K562 (cell line): ENCODE data around the gene GADD45GIP1. TPM values are rescaled to one million over a fixed set of nuclear protein-coding genes. Genes with fewer than 3 reads are reported as not detected.

Experiments used
- CHD7 ChIP-seq: fragments of 200-600 bp; sonication (generic); IDR thresholded peaks from one replicate; pipeline ENCODE4 v1.6.1; 2012; ENCODE audit warnings: mild to moderate bottlenecking, low read depth, low read length, inconsistent platforms
- DIDO1 ChIP-seq: fragments of 450-650 bp; IDR thresholded peaks from 2 replicates; pipeline ENCODE4 v1.6.1; 2016; ENCODE audit warnings: low read depth, missing biosample characterization, missing genetic modification characterization
- ELF1 ChIP-seq: fragments of 200-800 bp; sonication (Bioruptor generic); IDR thresholded peaks from 2 replicates; pipeline ENCODE4 v1.6.1; 2016; ENCODE audit warnings: missing genetic modification characterization, missing compliant biosample characterization
- HOMEZ ChIP-seq: fragments of 250-450 bp; sonication (Bioruptor Pico); IDR thresholded peaks from 2 replicates; pipeline ENCODE4 v1.4.0; 2020; ENCODE audit warnings: mild to moderate bottlenecking, moderate library complexity
- MCM7 ChIP-seq, 2 experiments: fragments of 450-650 bp; IDR thresholded peaks; 2 replicates each; pipeline ENCODE4 v1.6.1; 2016 to 2018
- PBX2 ChIP-seq, 2 experiments: IDR thresholded peaks in 1 of 2; conservative IDR thresholded peaks in 1 of 2; 2 replicates each; pipeline ENCODE4 v1.6.1; 2016; ENCODE audit warnings: low read depth in 2 of 2, mild to moderate bottlenecking in 1 of 2, missing compliant biosample characterization in 1 of 2, missing genetic modification characterization in 1 of 2, moderate library complexity in 1 of 2
- PHB2 ChIP-seq: fragments of 450-650 bp; IDR thresholded peaks from 2 replicates; pipeline ENCODE4 v1.6.1; 2017; ENCODE audit warnings: low read depth
- POLR2A ChIP-seq: fragments of 450-650 bp; conservative IDR thresholded peaks from 2 replicates; pipeline ENCODE4 v1.6.1; 2016
- SAFB2 ChIP-seq: fragments of 200-400 bp; formaldehyde crosslinking; IDR thresholded peaks from 2 replicates; pipeline ENCODE4 v1.6.1; 2018; ENCODE audit warnings: borderline replicate concordance, low read length, low read depth, moderate library complexity; ENCODE audit not compliant: severe bottlenecking
- U2AF1 ChIP-seq: fragments of 200-400 bp; formaldehyde crosslinking; optimal IDR thresholded peaks from 2 replicates; pipeline ENCODE3; 2017; ENCODE audit warnings: mild to moderate bottlenecking, low read depth, low read length, moderate library complexity
- ZC3H11A ChIP-seq: IDR thresholded peaks from 2 replicates; pipeline ENCODE4 v1.6.1; 2012; ENCODE audit warnings: low read depth, low read length, improper control_type of control experiment
- ZNF274 ChIP-seq: IDR thresholded peaks from 2 replicates; pipeline ENCODE4 v1.6.1; 2011; ENCODE audit warnings: low read depth, mild to moderate bottlenecking, low read length, moderate library complexity, borderline replicate concordance
- ZNF79 ChIP-seq: fragments of 250-450 bp; sonication (Bioruptor Pico); IDR thresholded peaks from 2 replicates; pipeline ENCODE4 v1.4.0; 2020; ENCODE audit warnings: low read depth, mild to moderate bottlenecking, moderate library complexity
- polyA plus RNA-seq, 8 experiments: library from polyadenylated mRNA; depleted of rRNA in 4 of 8; stranded (reverse) in 5 of 8; unstranded in 3 of 8; fragments of >200 nt; fragmentation: Nextera tagmentation in 2 of 8; fragmentation: Illumina TruSeq in 1 of 8; extraction: Ambion mirVana in 2 of 8; extraction: Trizol in 1 of 8; gene quantifications; 2 replicates each; pipeline versions ENCODE4 v1.2.1 to v1.2.3, GENCODE V29; 2011 to 2014; ENCODE audit warnings: inconsistent platforms in 1 of 8, missing spikeins in 1 of 8
- total RNA-seq, 7 experiments: library from RNA; depleted of rRNA in 6 of 7; stranded (reverse); fragments of >200 nt in 6 of 7; fragmentation: Illumina TruSeq in 2 of 7; extraction: Trizol in 2 of 7; gene quantifications; 2 replicates each; pipeline versions ENCODE4 v1.2.1 to v1.2.3, GENCODE V29; 2011 to 2021; ENCODE audit warnings: low replicate concordance in 1 of 7

Gene GADD45GIP1
- total and polyA plus RNA-seq, 9 of the 15 experiments (the other 6 are each of a cell fraction or from before 2014, with no cell fraction given), result 5.1 to 161 (median 29.2) TPM

DNA sequence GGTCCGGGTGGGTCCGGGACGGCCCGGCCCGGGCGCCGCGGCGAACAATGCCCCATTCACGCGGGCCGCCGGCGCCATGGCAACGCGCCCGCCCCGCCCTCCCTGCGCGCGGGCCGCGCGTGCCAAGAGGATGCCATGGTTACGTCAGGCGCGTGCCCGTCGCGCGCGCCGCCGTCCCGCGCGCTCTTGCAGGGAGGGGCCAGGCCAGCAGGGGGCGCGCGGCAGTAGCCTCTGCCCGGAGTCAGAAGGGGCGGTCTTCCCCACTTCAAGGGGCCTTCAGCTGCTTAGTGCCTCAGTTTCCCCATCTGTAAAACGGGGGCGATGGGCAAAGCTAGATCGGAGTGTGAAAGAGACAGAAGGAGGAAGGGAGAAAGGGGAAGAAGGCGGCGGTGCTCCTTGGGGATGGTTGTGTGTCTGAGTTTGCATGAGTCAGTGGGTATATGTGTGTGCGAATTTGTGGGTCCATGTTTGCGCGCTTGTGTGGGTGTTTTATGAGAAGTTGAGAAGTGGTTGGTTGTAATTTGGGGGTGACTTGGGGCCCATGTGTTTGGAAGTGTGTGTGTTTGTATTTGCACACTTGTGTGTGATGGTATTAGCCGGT, 26.6 kb upstream of the GADD45GIP1 start (continued):
- TF ChIP-seq PHB2, result no peak
- no peak for TF ChIP-seq MCM7 (IDR thresholded peaks at IDR 0.05)
- TF ChIP-seq U2AF1, result no peak
- no peak for TF ChIP-seq PBX2 (CRISPR knock-in tag; IDR thresholded peaks at IDR 0.05; ENCODE audit: low read depth)
- no peak for TF ChIP-seq PBX2 (tag; conservative IDR thresholded peaks at IDR 0.05; ENCODE audit: low read depth)
- no peak for TF ChIP-seq ZNF274
- no peak for TF ChIP-seq ELF1 (tag)
- no peak; the same call in 1 of the 2 replicates for TF ChIP-seq ZC3H11A
- TF ChIP-seq SAFB2, result no peak
- no peak for TF ChIP-seq CHD7
- no peak for TF ChIP-seq HOMEZ (CRISPR knock-in tag)
- TF ChIP-seq DIDO1 (tag), result no peak
- TF ChIP-seq ZNF79 (CRISPR knock-in tag), result no peak
- TF ChIP-seq POLR2A, result no peak
